A549 treated with AZD2906 at 1 μM for 4 hours (cell line): ENCODE measurements around the gene STEAP3. TPM values are rescaled to one million over a fixed set of nuclear protein-coding genes. Genes with fewer than 3 reads are reported as not detected.

ENCODE experiments used
- total RNA-seq: library from RNA; stranded (reverse); fragments of 200-300 nt; extraction: Qiagen RNA extraction; gene quantifications from 5 replicates; pipeline ENCODE4 v1.2.3, GENCODE V29; 2022

STEAP3 gene, protein sequence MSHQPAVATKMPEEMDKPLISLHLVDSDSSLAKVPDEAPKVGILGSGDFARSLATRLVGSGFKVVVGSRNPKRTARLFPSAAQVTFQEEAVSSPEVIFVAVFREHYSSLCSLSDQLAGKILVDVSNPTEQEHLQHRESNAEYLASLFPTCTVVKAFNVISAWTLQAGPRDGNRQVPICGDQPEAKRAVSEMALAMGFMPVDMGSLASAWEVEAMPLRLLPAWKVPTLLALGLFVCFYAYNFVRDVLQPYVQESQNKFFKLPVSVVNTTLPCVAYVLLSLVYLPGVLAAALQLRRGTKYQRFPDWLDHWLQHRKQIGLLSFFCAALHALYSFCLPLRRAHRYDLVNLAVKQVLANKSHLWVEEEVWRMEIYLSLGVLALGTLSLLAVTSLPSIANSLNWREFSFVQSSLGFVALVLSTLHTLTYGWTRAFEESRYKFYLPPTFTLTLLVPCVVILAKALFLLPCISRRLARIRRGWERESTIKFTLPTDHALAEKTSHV
- total RNA-seq = 44.8 to 53.7 TPM (median 48.2 TPM) in 5 replicates

DNA sequence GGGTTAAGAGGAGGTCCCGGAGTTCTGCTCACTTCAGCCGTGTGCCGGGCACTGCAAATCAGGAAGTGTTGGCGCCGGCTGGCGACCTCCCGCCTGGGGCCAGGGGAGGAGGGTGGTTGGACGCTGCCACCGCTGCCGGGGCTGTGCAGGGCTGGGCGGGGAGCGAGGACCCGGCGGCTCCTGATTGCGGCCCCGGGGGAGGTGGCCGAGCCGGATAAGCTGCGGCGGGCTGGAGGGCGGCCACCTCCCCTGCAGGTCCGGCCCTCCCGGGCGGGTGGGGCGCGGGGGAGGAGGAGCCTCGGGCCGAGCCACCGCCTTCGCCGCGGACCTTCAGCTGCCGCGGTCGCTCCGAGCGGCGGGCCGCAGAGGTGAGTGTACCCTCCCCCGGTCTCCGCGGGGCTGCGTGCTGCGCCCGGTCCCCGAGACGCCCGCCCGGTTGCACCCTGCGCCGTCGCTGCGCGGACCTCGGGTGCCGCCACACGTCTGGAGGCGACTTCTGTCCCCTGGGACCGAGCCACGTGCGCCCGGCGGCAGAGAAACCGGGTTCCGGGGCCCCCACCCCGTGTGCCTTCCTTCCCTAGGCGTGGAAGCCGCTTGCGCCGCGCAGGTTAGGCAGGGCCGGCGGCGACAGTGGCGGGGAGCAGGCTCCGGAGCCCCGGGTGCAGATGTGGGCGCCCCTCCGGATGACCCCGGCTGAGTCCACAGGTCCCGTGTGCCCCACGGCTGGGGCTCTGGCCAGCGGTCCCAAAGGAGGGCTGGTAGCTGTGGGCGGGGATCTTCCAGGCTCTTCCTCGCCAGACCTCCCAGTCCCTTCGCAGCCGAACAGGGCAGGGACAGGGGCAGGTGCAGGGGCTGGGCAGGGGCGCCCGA lies at the start of gene STEAP3:
TSS of gene STEAP3 (plus strand) at position 314 of the 870 bp plus-strand sequence. CDS start 7,179 bp downstream, outside the sequence.

Other genes starting within 250 kb of the STEAP3 start
- 0.31 to 0.76 TPM (median 0.64 TPM) in 5 replicates for gene C1QL2, start 65.1 kb upstream of the STEAP3 start, total RNA-seq
- 10.6 to 12.8 TPM (median 11.3 TPM) in 5 replicates for gene C2orf76, start 143.0 kb downstream of the STEAP3 start, total RNA-seq
- gene DBI, start 143.1 kb downstream of the STEAP3 start, total RNA-seq = 388 to 472 TPM (median 389 TPM) in 5 replicates
- gene TMEM37, start 208.0 kb downstream of the STEAP3 start, total RNA-seq = 2.1 to 2.8 TPM (median 2.6 TPM) in 5 replicates